Measurements from ENCODE around the gene UMPS.
A peak's percentile ranks its signal among the peaks of the same experiment; 100 is the strongest.

GRCh38 chr3:124688581-124689454 lies 41.4 kb upstream of the UMPS start:
- TF ChIP-seq CTCF (tag by site-specific recombination; IDR thresholded peaks at IDR 0.05) (peak; percentile 58), OSR2 (tag by site-specific recombination; IDR thresholded peaks at IDR 0.05) (no peak), PBX3 (CRISPR knock-in tag; IDR thresholded peaks at IDR 0.05) (no peak)

Data from HEK293 (cell line).